NT2/D1 (cell line): ENCODE measurements around the gene HSD3B1.
"Not testable (repeated sequence)": the region's sequence is repeated elsewhere in the genome, so short reads cannot be mapped to it uniquely, and the experiment has no call there.

ENCODE experiments used
- DNase-seq: peaks from one replicate; pipeline ENCODE4 v3.0.0-alpha.2; 2011; ENCODE audit warnings: low read depth, low spot score
- H3K27me3 ChIP-seq: 2 replicates; pipeline ENCODE4 v1.6.0; 2011; ENCODE audit warnings: mild to moderate bottlenecking; ENCODE audit not compliant: insufficient read length, insufficient read depth
- H3K36me3 ChIP-seq: 2 replicates; pipeline ENCODE4 v1.6.1; 2011; ENCODE audit warnings: mild to moderate bottlenecking, low read length, mixed read lengths; ENCODE audit not compliant: insufficient read depth, insufficient read length
- H3K4me1 ChIP-seq: 2 replicates; pipeline ENCODE4 v1.5.1; 2011; ENCODE audit not compliant: insufficient read depth, insufficient read length
- H3K4me3 ChIP-seq: 2 replicates; pipeline ENCODE4 v1.5.1; 2011; ENCODE audit warnings: low read depth; ENCODE audit not compliant: insufficient read length
- H3K9ac ChIP-seq: 2 replicates; pipeline ENCODE4 v1.6.0; 2011; ENCODE audit warnings: low read depth; ENCODE audit not compliant: insufficient read length
- H3K9me3 ChIP-seq: 2 replicates; pipeline ENCODE4 v1.5.1; 2011; ENCODE audit warnings: mild to moderate bottlenecking, low read length; ENCODE audit not compliant: insufficient read depth
- SUZ12 ChIP-seq: IDR thresholded peaks from 2 replicates; pipeline ENCODE4 v1.6.1; 2011; ENCODE audit not compliant: insufficient read length, insufficient read depth; ENCODE audit errors: extremely low read depth
- YY1 ChIP-seq: IDR thresholded peaks from 2 replicates; pipeline ENCODE4 v1.6.1; 2011; ENCODE audit not compliant: insufficient read length, insufficient read depth
- ZNF274 ChIP-seq: IDR thresholded peaks from 2 replicates; pipeline ENCODE4 v1.6.1; 2011; ENCODE audit warnings: mild to moderate bottlenecking, low read depth, low read length

HSD3B1 gene

GRCh38 chr1:119490925-119491324 lies 16.1 kb upstream of the HSD3B1 start:
- no peaks in the 10 kb centered on the region for H3K4me1 ChIP-seq
- H3K4me3 ChIP-seq: no peak overlapping the region
- H3K9ac ChIP-seq: no peak overlapping the region
- no peak for DNase-seq
- no peaks in the 10 kb centered on the region for H3K27me3 ChIP-seq
- no peak for TF ChIP-seq SUZ12
- no peak for TF ChIP-seq ZNF274
- no peak for TF ChIP-seq YY1
- H3K9me3 ChIP-seq: 0 out of 2 replicates have a peak, but pooled peaks cover 2% of the 10 kb centered on the region
- no peaks in the 10 kb centered on the region for H3K36me3 ChIP-seq

- Histone ChIP-seq H3K9ac (no peak overlapping the region), H3K27me3 (no peaks in the 10 kb centered on the region), H3K4me1 (no peaks in the 10 kb centered on the region), H3K9me3 (peaks cover 20% of the 10 kb centered on the region; the same call in 1 of the 2 replicates), H3K36me3 (no peaks in the 10 kb centered on the region), H3K4me3 (no peak overlapping the region)
- TF ChIP-seq ZNF274 (no peak), SUZ12 (no peak), YY1 (no peak)
- DNase-seq: no peak
These were observed 14.2 kb upstream of the HSD3B1 start for GRCh38 chr1:119492763-119493162.

DNA sequence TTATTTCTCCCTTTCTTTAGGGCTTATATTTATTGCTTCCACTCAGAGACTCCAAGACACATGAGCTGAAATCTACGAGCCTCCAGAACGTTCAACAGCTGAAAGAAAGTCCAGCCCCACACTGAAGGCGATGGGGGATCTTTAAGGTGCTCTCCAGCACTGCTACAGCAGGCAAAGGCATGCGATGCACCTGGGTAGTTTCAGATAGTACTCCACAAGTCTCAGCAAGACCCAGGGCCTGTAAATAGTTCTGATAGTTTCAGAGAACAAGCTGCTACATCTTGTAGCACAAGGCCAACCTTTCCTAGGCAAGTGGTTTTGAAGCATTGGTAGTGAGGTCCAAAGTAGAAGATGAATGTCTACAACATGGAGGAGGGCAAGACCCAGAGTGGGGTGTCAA lies 2.2 kb upstream of the HSD3B1 start:
- H3K9me3 ChIP-seq: no peaks in the 10 kb centered on the region
- H3K4me3 ChIP-seq: no peak overlapping the region
- DNase-seq: no peak
- TF ChIP-seq YY1 (no peak), SUZ12 (no peak), ZNF274 (no peak)
- H3K27me3 ChIP-seq: no peaks in the 10 kb centered on the region
- no peaks in the 10 kb centered on the region for H3K36me3 ChIP-seq
- H3K9ac ChIP-seq: no peak overlapping the region
- no peaks in the 10 kb centered on the region for H3K4me1 ChIP-seq

DNA sequence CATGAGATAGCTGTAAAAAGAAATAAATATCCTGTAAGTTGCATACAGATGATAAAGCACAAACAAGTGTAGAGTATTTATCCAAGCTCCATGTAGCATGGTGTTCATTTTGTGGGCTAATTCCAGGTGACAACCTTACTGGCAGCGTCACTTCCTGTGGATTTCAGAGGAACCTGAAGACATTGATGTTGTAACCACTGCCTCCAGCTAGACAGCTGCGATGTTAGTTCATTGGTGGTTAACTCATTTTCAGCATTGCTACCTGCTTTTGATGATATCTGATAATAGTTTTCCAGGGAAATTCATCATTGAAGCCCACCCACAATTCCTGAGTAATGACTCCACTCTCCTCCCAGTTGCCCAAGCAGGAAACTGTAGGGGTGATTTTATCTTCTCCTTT lies 3.0 kb downstream of the HSD3B1 start:
- H3K4me1 ChIP-seq: no peaks in the 10 kb centered on the region
- H3K9me3 ChIP-seq: no peaks in the 10 kb centered on the region
- H3K27me3 ChIP-seq: no peaks in the 10 kb centered on the region
- H3K36me3 ChIP-seq: no peaks in the 10 kb centered on the region
- no peak overlapping the region for H3K4me3 ChIP-seq
- DNase-seq: no peak
- no peak overlapping the region for H3K9ac ChIP-seq
- TF ChIP-seq YY1 (no peak), ZNF274 (no peak), SUZ12 (no peak)

GRCh38 chr1:119515221-119515620 lies 8.2 kb downstream of the HSD3B1 start:
- no peak for DNase-seq
- no peak overlapping the region for H3K4me3 ChIP-seq
- no peak overlapping the region for H3K9ac ChIP-seq
- H3K27me3 ChIP-seq: no peaks in the 10 kb centered on the region
- no peaks in the 10 kb centered on the region for H3K9me3 ChIP-seq
- no peaks in the 10 kb centered on the region for H3K4me1 ChIP-seq
- H3K36me3 ChIP-seq: no peaks in the 10 kb centered on the region
- TF ChIP-seq SUZ12: no peak
- no peak for TF ChIP-seq ZNF274
- TF ChIP-seq YY1: no peak

GRCh38 chr1:119516247-119516646 lies 9.2 kb downstream of the HSD3B1 start:
- no peak overlapping the region for H3K9ac ChIP-seq
- no peaks in the 10 kb centered on the region for H3K4me1 ChIP-seq
- TF ChIP-seq YY1 (no peak), SUZ12 (no peak), ZNF274 (no peak)
- no peak for DNase-seq
- no peaks in the 10 kb centered on the region; the same call in 1 of the 2 replicates for H3K9me3 ChIP-seq
- H3K36me3 ChIP-seq: no peaks in the 10 kb centered on the region
- H3K27me3 ChIP-seq: no peaks in the 10 kb centered on the region
- H3K4me3 ChIP-seq: no peak overlapping the region

- Histone ChIP-seq H3K27me3 (no peaks in the 10 kb centered on the region), H3K9me3 (no peaks in the 10 kb centered on the region; the same call in 1 of the 2 replicates), H3K36me3 (no peaks in the 10 kb centered on the region), H3K4me1 (no peaks in the 10 kb centered on the region), H3K9ac (no peak overlapping the region), H3K4me3 (no peak overlapping the region)
- TF ChIP-seq ZNF274 (no peak), SUZ12 (no peak), YY1 (no peak)
- no peak for DNase-seq
These were observed 9.7 kb downstream of the HSD3B1 start for GRCh38 chr1:119516680-119517079.

GRCh38 chr1:119517667-119518066 lies 10.7 kb downstream of the HSD3B1 start:
- H3K27me3 ChIP-seq, H3K36me3 ChIP-seq, H3K9ac ChIP-seq, H3K4me3 ChIP-seq, H3K9me3 ChIP-seq, DNase-seq, H3K4me1 ChIP-seq: not testable (repeated sequence)
